GM18870 (cell line): Measurements from ENCODE around the gene WFIKKN1.

Experiments used
- ATAC-seq: cut with Tn5 transposase; IDR thresholded peaks from one replicate; pipeline ENCODE4 v1.9.1; 2021; ENCODE audit warnings: moderate library complexity; ENCODE audit not compliant: unreplicated experiment

The WFIKKN1 gene

DNA sequence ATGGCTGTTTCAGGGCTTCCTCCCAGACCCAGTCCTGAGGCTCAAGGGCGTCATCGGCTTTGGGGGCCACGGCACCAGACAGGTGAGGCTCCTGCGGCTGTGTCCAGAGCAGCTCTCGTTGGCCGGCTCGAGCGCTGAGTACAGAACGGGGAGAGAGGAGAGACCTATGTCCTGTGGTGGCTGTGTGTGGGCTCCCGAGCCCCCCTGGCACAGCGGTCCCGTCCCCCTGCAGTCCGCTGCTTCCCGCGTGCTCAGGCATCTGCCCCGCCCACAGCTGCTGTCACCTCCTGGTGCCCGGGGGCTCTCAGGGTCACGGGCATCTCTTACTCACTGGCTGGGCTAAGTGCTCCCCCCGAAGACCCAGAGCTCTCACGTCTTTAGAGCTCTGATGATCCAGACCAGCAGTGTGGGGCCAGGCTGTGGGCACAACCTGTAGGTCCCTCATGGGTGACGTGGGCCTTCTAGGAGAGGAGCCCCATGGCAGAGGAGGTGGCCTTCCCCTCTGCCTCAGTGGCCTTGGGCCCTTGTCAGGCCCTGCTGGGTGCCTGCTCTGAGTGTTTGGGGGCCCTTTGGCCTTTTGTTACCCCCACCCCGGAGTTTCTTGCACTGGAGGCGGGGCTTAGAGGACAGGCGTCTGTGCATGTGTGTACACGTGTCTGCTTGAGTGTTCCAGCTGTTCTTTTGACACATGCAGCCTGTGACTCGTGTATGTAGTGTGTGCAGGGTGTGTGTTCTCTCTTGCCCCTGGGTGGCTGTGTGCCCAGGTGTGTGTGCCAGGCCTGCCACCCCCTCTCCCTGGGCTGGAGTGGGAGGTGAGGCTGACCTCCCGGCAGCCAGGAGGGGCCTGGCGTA, 21.9 kb downstream of the WFIKKN1 start:
- ATAC-seq, result no peak

DNA sequence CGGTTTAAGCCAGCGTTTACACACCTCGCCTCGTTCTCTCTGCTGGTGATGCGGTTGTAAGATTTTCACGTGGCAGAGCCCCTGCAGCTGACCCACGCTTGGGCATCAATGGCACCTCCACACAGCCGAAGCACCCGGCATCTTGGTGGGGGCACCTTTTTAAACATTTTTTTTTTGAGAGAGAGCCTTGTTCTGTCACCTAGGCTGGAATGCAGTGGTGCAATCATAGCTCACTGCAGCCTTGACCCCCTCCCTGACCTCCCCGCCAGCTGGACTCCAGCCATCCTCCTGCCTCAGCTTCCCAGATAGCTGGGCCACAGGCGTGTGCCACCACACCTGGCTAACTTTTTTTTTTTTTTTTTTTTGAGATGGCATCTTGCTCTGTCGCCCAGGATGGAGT, 23.2 kb downstream of the WFIKKN1 start:
- ATAC-seq, result no peak

DNA sequence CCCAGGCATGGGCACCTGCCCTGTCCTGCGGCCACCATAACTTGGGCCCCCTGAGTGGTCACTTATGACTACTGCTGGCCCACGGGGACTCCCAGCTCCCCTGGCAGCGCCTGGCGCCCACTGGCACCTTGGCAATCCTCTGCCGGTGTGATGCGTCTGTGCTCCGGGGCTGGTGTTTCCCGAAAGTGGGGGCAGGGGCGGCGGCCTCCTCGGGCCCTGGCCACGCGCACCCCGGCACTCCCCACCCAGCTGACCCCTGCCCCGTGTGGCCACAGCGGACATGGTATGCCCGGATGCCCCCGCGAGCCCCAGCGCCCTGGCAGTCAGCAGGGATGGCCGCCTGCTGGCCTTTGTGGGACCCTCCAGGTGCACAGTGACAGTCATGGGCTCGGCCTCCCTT, 26.7 kb downstream of the WFIKKN1 start:
- no peak for ATAC-seq

DNA sequence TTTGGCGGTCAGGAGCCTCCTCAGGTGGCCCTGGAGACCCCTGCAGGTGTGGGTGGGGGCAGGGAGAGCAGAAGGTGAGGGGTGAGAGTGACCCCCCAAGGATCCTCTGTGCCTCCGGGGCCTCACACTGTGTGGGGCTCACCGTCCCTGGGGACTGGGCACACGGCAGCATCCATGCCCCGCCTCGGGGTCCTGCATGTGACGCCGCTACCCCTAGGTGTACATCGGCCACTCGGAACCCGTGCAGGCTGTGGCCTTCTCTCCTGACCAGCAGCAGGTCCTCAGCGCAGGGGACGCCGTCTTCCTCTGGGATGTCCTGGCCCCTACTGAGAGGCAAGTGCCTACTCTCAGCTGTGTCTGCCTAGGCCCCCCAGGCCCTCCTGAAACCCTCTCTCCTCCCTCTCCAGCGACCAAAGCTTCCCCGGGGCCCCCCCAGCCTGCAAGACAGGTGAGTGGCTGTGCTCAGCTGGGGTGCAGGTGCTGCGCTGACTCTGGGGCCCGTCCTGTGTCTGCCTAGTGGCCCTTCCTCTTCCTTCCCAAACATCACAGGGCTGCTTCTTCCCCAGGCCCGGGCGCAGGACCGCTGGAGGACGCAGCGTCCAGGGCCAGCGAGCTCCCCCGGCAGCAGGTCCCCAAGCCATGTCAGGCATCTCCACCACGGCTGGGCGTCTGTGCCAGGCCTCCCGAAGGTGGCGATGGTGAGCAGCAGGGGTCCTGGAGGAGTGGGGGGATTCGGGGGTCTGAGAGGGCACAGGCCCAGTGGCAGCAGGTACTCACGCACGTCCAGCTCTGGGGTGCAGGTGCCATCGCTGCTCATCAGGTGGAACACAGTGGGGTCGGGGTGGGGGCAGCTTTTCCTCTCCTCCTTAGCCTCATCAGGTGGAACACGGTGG, 28.1 kb downstream of the WFIKKN1 start:
- no peak for ATAC-seq

DNA sequence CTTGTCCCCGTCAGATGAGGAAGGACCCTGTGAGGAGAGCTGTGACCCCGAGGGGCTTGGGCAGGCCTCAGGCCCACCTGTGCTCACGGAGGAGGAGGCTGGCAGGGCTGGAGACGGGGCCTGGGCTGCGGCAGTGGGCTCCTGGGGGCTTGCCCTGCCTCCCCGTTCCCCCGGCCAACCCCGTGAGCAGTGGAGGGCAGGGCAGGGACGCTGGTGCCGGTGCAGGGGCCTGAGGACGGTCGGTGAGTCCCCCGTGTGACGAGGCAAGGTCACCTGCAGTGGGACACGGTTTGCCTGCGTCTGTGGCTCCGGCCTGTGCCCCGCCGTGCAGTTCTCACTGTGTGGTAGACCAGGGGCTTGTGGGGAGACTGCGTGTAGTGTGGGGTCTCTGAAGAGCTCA, 28.8 kb downstream of the WFIKKN1 start:
- ATAC-seq, result no peak

DNA sequence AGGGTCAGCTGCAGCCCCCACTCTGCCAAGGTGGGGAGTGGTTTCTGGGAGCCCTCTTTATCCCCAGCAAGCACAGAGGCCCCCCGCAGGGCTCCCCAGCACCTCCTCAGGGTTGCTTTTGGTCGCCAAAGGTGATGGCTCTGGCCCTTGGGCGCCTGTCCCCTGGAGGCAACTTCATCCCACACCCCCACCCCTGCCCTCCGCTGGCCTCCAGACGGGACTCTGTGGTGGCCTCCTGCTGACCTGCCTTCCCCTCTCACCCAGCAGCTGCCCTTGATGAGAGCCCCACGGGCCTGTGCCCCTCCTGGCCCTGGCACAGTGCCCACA, 29.3 kb downstream of the WFIKKN1 start:
- no peak for ATAC-seq

DNA sequence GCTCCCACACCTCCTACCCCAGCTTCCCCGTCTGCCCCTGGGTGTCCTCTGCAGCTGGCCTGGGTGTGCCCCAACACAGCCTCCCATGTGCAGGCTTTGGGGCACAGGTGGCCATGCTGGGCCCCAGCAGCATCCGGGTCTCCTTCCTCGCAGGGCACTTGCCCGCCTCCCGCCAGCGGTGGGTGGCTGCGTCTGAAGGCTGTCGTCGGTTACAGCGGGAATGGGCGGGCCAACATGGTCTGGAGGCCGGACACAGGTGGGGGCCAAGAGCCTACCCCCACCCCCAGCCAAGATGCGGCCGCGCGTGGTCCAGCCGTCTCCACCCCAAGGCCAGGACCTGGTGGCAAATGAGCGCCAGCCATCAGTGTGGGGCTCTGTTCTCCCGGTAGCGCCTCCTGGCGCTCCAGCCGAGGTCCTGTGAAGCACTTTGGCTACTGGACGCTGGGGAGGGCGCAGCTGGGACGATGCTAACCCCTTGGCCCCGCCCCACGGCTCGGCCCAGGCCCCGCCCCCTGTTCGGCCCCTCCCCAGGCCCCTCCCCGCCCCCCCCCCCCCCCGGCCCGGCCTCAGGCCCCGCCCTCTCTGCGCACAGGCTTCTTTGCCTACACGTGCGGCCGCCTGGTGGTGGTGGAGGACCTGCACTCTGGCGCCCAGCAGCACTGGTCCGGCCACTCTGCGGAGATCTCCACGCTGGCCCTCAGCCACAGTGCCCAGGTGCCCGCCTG, 29.8 kb downstream of the WFIKKN1 start:
- no peak for ATAC-seq

DNA sequence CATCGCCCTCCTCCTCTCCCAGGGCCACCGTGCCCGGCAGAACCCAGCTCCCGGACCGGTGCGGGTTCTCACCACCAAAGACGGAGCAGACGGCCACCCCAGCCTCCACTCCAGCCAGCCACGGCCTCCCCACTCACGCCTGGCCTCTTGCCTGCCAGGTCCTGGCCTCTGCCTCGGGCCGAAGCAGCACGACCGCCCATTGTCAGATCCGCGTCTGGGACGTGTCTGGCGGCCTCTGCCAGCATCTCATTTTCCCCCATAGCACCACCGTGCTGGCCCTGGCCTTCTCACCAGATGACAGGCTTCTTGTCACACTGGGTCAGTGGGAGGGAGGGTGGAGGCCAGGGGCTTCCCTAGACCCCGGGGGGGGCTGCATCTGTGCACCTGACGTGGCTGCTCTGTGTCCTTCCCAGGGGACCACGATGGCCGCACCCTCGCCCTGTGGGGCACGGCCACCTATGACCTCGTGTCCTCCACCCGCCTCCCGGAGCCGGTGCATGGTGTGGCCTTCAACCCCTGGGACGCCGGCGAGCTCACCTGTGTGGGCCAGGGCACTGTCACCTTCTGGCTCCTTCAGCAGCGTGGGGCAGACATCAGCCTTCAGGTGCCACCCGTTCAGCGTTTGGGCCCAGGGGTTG, 30.5 kb downstream of the WFIKKN1 start:
- no peak for ATAC-seq

DNA sequence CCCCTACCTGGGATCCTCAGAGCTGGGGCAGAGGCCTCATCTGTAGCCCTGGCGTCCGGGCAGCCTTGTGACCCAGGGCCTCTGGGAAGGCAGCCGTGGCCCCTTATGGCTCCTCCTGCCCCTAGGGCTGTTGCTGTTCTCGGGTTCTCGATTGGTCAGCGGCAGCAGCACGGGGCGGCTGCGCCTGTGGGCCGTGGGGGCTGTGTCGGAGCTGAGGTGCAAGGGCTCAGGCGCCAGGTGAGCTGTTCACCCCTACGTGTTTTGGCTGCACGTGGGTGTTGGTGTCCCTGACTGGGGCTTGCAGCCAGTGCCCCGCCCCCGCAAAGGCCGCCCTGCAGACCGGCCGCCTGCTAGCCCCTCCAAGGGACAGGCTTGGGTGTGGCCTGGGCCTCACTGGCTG, 31.3 kb downstream of the WFIKKN1 start:
- ATAC-seq, result no peak

DNA sequence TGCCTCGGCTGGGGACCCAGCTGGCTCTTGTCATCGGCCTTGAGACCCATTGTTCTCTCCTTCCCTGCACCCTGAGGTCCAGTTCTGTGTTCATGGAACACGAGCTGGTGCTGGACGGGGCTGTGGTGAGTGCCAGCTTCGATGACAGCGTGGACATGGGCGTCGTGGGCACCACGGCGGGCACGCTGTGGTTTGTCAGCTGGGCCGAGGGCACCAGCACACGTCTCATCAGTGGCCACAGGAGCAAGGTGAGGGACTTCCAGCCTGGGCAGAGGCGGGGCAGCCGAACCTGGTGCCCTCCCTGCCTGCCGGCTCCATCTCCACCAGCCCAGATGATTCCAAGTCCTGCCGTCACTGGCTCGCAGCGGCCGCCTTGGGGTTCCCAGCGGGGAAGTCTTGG, 31.8 kb downstream of the WFIKKN1 start:
- ATAC-seq, result no peak

DNA sequence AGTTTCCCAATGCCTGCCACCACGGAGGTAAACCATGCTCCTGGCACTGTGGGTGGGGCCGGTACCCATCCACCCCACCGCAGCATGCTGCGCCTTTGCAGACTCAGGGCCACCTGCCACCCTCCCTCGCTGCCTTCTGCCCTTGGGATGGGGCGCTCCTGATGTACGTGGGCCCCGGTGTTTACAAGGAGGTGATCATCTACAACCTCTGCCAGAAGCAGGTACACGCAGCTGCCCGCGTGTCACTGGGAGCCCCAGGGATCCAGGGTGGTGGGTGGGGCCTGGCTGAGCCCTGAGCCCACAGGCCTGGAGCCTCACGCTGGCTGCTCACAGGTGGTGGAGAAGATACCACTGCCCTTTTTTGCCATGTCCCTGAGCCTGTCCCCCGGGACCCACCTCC, 35.8 kb downstream of the WFIKKN1 start:
- ATAC-seq, result no peak

DNA sequence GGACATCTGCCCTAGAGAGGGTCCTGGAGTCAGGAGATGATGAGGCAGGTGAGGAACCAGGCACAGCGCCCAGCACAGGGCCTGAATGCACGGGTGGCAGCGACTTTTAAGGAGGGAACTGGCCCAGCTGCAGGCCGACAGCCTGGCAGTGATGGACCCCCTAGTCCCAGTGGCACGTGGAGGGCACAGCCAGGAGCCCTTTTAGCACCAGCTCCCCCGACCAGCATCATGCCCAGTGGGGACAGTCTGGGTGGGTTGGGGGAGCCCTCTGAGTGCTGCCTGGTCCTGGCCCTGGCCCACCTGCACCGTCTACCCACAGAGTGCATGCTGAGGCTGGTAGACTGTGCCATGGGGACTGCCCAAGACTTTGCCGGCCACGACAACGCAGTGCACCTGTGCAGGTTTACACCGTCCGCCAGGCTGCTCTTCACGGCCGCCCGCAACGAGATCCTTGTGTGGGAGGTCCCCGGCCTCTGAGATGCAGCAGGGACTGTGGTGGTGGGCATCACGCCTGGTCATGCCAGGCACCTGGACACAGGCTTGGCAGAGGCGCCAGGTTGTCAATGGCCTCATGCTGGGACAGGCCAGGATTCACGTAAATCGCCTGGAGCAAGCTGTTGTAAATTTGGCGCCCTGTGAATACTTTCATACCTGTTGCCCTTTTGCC, 36.5 kb downstream of the WFIKKN1 start:
- ATAC-seq, result no peak

DNA sequence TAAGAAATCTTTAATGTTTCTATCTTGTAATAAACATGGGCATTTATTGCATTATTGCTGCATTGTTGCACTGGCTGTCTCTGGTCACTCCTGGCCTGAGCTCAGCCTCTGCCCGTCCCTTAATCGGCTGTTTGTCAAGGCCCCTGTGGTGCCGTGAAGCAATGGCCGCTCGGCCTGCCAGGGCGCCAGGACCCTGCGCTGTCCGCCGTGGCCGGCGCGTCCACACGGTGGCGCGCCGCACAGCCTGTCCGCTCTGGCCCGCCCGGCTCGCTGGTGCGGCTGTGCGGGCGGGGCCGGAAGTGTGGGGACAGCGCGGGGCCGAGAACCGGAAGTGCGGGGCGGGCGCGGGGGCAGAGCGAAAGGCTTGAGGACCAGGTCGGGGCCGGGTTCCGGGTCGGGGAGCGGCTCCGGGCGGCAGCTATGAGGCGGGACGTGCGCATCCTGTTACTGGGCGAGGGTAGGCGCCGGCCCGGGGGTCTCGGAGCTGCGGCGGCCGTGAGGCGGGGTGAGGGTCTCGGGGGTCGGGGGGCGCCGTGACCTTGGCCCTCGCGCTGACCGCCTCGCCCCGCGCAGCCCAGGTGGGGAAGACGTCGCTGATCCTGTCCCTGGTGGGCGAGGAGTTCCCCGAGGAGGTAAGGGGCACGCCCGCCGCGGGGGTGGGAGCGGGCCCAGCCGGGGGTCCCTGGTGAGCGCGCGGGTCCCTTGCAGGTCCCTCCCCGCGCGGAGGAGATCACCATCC, 37.2 kb downstream of the WFIKKN1 start, which contains the start of gene RHOT2:
TSS of gene RHOT2 (plus strand) at position 353 of the 739 bp plus-strand sequence. CDS start at position 421, 68 bp downstream.
- no peak for ATAC-seq

DNA sequence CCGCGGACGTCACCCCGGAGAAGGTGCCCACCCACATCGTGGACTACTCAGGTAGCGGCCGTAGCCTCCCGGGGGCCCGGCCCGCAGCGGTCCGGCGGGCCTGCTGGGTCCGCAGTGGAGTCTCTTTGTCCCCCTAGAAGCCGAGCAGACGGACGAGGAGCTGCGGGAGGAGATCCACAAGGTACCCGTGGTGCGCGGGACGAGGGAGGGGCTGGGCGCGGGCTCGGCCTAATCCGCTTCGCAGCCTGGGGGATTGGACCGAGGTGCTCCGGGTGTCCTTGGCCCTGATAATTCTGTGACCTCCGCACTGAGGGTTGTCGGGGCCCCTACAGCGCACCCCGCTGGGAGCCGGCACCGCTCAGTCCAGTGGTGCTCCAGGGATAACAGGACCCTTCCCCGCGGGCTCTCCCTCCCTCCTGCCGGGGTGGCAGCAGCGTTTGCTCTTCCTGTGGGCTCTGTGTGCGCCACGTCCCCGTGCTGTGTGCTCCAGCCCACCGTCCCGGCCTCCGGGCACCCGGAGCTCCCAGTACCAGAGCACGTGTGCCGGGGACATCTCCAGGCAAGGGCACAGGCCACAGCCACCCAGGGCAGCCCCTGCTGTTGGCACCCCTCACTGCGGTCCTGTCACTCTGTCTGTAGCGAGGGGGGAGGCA, 37.9 kb downstream of the WFIKKN1 start:
- no peak for ATAC-seq

DNA sequence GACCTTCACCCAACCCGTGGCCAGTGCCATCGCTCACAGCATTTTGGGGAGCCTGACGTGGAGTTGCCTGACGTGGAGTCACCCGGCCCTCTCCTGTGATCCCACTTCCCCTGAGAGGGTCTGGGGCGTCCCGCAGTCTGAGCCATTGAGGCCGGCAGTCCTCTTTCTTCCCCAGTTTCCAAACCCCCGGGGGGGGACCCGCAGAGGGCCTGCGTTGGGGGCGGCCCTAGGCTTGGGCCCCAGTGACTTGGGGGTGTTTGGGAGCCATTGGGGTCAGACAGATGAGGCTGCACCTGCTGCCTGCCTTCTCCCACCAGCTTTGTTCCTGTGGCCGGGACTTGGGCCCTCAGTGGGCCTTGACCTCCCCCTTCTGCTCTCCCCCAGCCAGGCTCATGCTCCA, 38.9 kb downstream of the WFIKKN1 start:
- ATAC-seq, result no peak

DNA sequence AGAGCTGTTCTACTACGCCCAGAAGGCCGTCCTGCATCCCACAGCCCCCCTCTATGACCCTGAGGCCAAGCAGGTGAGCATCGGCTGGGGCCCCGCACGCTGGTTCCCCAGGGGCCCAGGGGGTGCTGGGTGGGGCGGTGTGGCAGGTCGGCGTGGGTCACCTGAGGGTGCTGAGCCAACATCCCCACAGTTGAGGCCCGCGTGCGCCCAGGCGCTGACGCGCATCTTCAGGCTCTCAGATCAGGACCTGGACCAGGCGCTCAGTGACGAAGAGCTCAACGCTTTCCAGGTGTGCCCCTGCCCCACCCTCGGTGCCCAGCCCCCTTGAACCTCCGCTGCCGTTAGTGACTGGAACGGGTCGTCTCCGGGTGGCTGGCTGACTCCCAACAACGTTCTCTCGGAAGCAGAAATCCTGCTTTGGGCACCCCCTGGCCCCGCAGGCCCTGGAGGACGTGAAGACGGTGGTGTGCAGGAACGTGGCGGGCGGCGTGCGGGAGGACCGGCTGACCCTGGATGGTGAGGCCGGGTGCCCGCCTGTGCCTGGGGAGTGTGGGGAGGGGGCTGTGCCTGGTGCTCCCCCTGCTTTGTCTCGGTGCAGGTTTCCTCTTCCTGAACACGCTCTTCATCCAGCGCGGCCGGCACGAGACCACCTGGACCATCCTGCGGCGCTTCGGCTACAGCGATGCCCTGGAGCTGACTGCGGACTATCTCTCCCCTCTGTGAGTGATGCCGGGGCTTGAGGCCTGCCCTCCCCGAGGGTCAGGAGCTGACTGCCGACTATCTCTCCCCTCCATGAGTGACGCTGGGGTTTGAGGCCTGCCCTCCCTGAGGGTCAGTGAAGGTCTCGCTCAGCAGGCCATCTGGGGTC, 39.9 kb downstream of the WFIKKN1 start:
- no peak for ATAC-seq

DNA sequence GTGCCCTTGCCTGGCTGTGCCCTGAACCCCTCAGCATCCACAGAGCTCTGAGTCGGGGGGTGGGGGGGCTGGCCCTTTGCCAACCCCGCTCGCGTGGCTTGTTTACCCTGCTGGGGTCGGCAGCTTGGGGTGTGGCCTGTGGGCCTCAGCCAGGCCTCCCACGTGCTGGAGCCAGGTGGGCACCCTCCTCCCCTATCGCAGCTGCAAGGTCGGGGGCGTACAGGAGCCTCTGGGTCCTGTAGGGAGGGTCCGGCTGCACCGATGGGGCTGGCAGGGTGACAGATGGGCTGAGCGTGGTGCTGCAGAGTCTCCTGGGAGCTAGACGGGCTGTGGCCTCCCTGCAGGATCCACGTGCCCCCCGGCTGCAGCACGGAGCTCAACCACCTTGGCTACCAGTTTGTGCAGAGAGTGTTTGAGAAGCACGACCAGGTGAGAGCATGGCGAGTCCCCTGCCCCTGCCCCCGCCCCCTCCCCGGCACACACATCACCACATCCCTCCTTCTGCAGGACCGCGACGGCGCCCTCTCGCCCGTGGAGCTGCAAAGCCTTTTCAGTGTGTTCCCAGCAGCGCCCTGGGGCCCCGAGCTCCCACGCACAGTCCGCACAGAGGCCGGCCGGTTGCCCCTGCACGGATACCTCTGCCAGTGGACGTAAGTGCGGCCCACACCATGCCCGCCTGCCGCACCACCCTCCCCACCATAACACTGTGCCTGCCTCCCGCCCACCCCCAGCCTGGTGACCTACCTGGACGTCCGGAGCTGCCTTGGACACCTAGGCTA, 40.8 kb downstream of the WFIKKN1 start:
- no peak for ATAC-seq
